VCaP (cell line): Measurements from ENCODE around the gene LY6G6F.

Source experiments
- H3K27ac ChIP-seq: fragments of 450-650 bp; 2 replicates; pipeline ENCODE4 v1.5.1; 2017
- CTCF ChIP-seq: fragments of 450-650 bp; conservative IDR thresholded peaks from 2 replicates; pipeline ENCODE4 v1.5.1; 2017; ENCODE audit warnings: mild to moderate bottlenecking, moderate library complexity

Gene LY6G6F

GRCh38 chr6:31666337-31666965, 40.2 kb upstream of the LY6G6F start:
- no peak for TF ChIP-seq CTCF
- H3K27ac ChIP-seq = peak overlapping the region; percentile 91

GRCh38 chr6:31669676-31670075, 37.0 kb upstream of the LY6G6F start, which contains the start of gene LY6G5B:
LY6G5B (plus strand) TSS chr6:31669976; CDS start chr6:31670951, 975 bp downstream.
- H3K27ac ChIP-seq = no peak within 1 kb of the TSS
- TF ChIP-seq CTCF = no peak

- TF ChIP-seq CTCF = no peak
- H3K27ac ChIP-seq = no peak overlapping the region
Observed at GRCh38 chr6:31676322-31676903, 30.3 kb upstream of the LY6G6F start.

- TF ChIP-seq CTCF = no peak
Observed at GRCh38 chr6:31676904-31677303, 29.8 kb upstream of the LY6G6F start.

GRCh38 chr6:31677955-31678354, 28.7 kb upstream of the LY6G6F start:
- no peak for TF ChIP-seq CTCF
- H3K27ac ChIP-seq = no peak overlapping the region

More at GRCh38 chr6:31676904-31677303, 29.8 kb upstream of the LY6G6F start:
- no peak overlapping the region for H3K27ac ChIP-seq

- peak within 1 kb of the TSS; percentile 78 for H3K27ac ChIP-seq
- TF ChIP-seq CTCF = peak; percentile 75
Observed at GRCh38 chr6:31680226-31681134, 26.2 kb upstream of the LY6G6F start, which contains the start of gene LY6G5C. LY6G5C (minus strand) TSS chr6:31681067; CDS start chr6:31680373, 694 bp downstream.

- TF ChIP-seq CTCF = no peak
- peak overlapping the region; percentile 78 for H3K27ac ChIP-seq
Observed at GRCh38 chr6:31681135-31681671, 25.5 kb upstream of the LY6G6F start.
